Suprapubic skin (tissue), 3 donors: Measurements from ENCODE around the gene TRIM63.

Experiments
- CTCF ChIP-seq, 2 donors: fragments of 200-600 bp in 1 of 2; fragments of 450-650 bp in 1 of 2; sonication (generic) in 1 of 2; IDR thresholded peaks; one replicate each; pipeline ENCODE4 v1.5.1; 2016 to 2019; ENCODE audit warnings: antibody characterized with exemption in 2 of 2, mild to moderate bottlenecking in 1 of 2, moderate library complexity in 1 of 2
- POLR2A ChIP-seq, 2 donors: fragments of 450-650 bp; IDR thresholded peaks; one replicate each; pipeline ENCODE4 v1.6.1; 2017; ENCODE audit warnings: antibody characterized with exemption in 2 of 2, mild to moderate bottlenecking in 2 of 2, moderate library complexity in 2 of 2

GRCh38 chr1:26016953-26017545, 50.4 kb downstream of the TRIM63 start:
- TF ChIP-seq POLR2A (IDR thresholded peaks at IDR 0.05) (no peak), CTCF (IDR thresholded peaks at IDR 0.05) (no peak)
